ENCODE data around the gene ROR1. TPM values are rescaled to one million over a fixed set of nuclear protein-coding genes. Genes with fewer than 3 reads are reported as not detected.

ROR1 gene
- total and polyA plus RNA-seq, 10 of the 15 experiments (the other 5 are each of a cell fraction or from before 2014, with no cell fraction given) = 0.02 to 0.08 (median 0.05) TPM; not detected in 6

DNA sequence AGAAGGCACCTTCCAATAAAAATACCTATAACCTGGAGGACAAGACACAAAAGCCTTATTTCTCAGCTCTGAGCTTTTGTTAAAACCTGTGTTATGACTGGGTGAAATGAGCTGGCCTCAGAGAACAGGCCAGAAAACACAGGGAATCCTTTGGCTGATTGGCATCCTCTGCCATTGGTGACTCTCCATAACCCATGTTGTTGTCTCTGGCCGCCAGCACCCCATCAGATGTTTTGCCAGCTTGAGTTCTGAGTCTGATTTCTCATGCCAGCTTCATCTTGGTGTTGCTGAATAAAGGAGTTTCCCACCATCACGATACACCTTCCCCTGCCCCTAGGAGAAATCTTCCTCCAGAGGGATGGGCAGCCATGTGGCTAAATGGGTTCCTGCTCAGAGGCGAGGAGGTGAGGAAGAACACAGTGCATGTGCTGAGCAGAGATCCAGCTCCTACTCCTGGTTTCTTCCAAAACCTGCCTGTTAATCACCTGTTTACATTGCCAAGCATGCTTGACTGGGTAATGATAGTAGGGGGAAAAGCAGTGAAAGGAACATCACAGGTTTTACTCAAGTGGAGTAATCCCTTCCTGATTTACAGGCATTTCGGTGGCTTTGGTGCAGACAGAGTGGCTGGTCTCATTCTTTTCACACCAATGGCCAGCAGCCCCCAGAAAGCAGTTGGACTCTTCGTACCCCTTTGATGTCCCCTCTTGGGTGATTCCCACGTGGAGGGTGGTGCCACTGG, 109.8 kb downstream of the ROR1 start (continued):
- TF ChIP-seq SMAD5 (IDR thresholded peaks at IDR 0.05; ENCODE audit: low read depth) = no peak
- no peak for TF ChIP-seq E4F1 (IDR thresholded peaks at IDR 0.05; ENCODE audit: borderline replicate concordance, partially characterized antibody)
- no peak for TF ChIP-seq STAT1 (conservative IDR thresholded peaks at IDR 0.05)
- no peak for TF ChIP-seq FOXM1 (IDR thresholded peaks at IDR 0.05; ENCODE audit: low read depth, low read length)
- no peak for TF ChIP-seq RBBP5 (conservative IDR thresholded peaks at IDR 0.05)
- TF ChIP-seq LARP7 (IDR thresholded peaks at IDR 0.05) = no peak

DNA sequence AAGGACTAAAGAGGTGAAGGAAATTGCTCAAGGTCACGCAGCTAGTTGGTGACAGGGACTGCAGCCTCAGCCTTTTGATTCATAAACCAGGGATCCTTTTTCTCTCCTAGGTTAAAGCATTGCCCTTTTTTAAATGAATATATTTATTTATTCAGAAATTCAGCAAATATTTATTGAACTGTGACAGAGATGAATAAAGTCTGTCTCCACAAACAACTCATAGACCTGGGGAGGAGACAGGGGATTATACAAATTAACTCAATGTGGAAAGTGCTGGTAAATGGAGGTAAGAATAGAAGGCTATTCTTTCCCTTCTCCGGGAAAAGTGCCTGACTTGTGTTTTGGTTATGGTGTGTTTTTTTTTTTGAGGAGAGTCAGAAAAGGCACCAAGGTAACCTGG, 110.7 kb downstream of the ROR1 start:
- no peak overlapping the region for H3K27ac ChIP-seq (ENCODE audit: control insufficient read depth, insufficient read depth)
- ChIA-PET POLR2A (no interaction called here), SMC1A (ENCODE audit: uncharacterized antibody, unreplicated experiment) (interaction anchor here (1.1 kb wide), 1 partner anchor 13 kb away, joined by 3 read pairs; no protein-coding TSS in a partner anchor), CTCF (no interaction called here), RAD21 (ENCODE audit: unreplicated experiment) (no interaction called here)
- intact Hi-C loops (cut with micrococcal nuclease; ENCODE audit: unreplicated experiment) = no loop called here
- no peaks in the 10 kb centered on the region for H3K4me1 ChIP-seq (ENCODE audit: control insufficient read depth, insufficient read depth, low read length)
- no peaks in the 10 kb centered on the region for H3K27me3 ChIP-seq (replicated peaks in 1 of 2; ENCODE audit: control insufficient read depth in 2 of 2, insufficient read depth in 2 of 2, low read length in 1 of 2)
- no peak overlapping the region for H2AFZ ChIP-seq (ENCODE audit: control insufficient read depth, low read depth, low read length)
- H3K9ac ChIP-seq (ENCODE audit: control insufficient read depth, insufficient read depth, low read length) = no peak overlapping the region
- H3K79me2 ChIP-seq (ENCODE audit: control insufficient read depth, insufficient read depth, low read length) = no peaks in the 10 kb centered on the region
- in situ Hi-C loops (cut with MboI) = no loop called here
- no TSS peak for BruUV-seq (replicated peaks)
- H4K20me1 ChIP-seq (ENCODE audit: control insufficient read depth, insufficient read depth) = no peaks in the 10 kb centered on the region
- DNase-seq (ENCODE audit: low read depth, low spot score) = no peak
- no peaks in the 10 kb centered on the region for H3K9me3 ChIP-seq (replicated peaks; ENCODE audit: control insufficient read depth, insufficient read depth, low read length)
- H3K36me3 ChIP-seq (ENCODE audit: control insufficient read depth in 2 of 2, insufficient read depth in 2 of 2, low read length in 1 of 2) = no peaks in the 10 kb centered on the region
- TF ChIP-seq EED (IDR thresholded peaks at IDR 0.05; ENCODE audit: low read depth) (no peak), RB1 (IDR thresholded peaks at IDR 0.05; ENCODE audit: borderline replicate concordance) (no peak), IRF3 (IDR thresholded peaks at IDR 0.05) (no peak), FOXM1 (IDR thresholded peaks at IDR 0.05; ENCODE audit: low read depth, low read length) (no peak)
- H3K4me2 ChIP-seq (ENCODE audit: control insufficient read depth, insufficient read depth) = no peak overlapping the region
- no peak for ATAC-seq
- WGBS (ENCODE audit: insufficient coverage, insufficient replicate concordance, low lambda C conversion rate, missing lambda C conversion rate) = 55% methylated on average over 2 of the region's 2 CpGs
- no peak for FAIRE-seq
- no peak overlapping the region for H3K4me3 ChIP-seq
